Measurements from ENCODE around the gene CPSF7.
"Not testable (repeated sequence)": the region's sequence is repeated elsewhere in the genome, so short reads cannot be mapped to it uniquely, and the experiment has no call there.

The CPSF7 gene

DNA sequence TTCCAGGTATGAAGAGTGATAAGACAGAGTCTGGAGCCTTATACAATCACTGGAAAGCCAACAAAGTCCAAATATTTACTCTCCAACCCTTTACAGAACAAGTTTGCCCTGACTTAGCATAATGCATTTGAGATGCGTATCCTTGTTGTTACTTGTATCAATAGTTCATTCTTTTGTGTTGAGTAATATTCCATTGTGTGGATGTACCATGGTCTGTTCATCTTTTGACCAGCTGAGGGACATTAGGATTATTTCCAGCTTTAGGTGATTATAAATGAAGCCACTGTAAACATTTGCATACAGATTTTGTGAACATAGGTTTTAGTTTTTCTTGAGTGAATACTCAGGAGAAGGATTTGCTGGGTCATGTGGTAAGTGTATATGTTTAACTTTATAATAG lies 9.8 kb upstream of the CPSF7 start:
- no peak for DNase-seq (ENCODE audit: low read depth in 2 of 2)

DNA sequence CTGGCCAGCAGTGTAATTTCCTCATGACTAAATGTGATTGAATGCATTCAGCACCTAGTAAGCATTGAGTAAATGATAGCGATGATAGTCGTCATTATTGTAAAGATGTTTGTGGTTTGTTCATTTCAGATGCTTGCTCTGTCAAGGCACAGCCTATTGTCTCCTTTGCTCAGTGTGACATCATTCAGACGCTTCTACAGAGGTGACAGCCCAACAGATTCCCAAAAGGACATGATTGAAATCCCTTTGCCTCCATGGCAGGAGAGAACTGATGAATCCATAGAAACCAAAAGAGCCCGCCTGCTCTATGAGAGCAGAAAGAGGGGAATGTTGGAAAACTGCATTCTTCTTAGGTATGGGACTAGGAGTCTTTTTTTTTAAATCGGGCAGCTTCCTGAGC lies 7.7 kb upstream of the CPSF7 start:
- DNase-seq (ENCODE audit: low read depth in 2 of 2): no peak

DNA sequence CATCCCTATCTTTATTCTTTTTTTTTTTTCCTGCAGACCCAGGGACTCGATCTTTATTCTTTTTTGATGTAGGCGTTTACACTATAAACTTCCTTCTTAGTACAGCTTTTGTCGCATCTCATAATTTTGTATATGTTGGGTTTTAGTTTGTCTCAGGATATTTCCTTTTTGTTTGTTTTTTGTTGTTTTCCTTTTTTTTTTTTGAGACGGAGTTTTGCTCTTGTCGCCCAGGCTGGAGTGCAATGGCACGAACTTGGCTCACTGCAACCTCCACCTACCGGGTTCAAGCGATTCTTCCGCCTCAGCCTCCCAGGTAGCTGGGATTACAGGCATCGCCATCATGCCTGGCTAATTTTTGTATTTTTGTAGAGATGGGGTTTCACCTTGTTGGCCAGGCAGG lies 1.1 kb upstream of the CPSF7 start:
- not testable (repeated sequence) for DNase-seq (ENCODE audit: low read depth in 2 of 2)

DNA sequence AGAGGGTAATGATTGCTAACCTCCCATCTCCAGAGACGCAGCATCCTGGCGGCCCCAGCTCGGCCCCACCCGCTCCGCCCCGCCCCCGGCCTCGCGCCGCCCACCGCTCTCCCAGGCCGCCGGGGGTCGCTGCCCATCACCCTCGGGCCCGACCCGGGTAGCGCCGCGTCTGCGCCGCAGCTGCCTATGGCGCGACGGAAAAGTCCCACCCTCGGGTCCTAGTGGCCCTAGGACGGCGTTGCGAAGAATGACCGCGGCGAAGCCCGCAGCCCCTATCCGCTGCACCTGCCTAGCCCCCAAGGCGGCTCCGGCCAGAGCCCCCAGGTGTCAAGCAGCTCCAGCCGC lies 457 bp downstream of the CPSF7 start:
- DNase-seq (ENCODE audit: low read depth in 2 of 2): peak; percentile 13 to 50

DNA sequence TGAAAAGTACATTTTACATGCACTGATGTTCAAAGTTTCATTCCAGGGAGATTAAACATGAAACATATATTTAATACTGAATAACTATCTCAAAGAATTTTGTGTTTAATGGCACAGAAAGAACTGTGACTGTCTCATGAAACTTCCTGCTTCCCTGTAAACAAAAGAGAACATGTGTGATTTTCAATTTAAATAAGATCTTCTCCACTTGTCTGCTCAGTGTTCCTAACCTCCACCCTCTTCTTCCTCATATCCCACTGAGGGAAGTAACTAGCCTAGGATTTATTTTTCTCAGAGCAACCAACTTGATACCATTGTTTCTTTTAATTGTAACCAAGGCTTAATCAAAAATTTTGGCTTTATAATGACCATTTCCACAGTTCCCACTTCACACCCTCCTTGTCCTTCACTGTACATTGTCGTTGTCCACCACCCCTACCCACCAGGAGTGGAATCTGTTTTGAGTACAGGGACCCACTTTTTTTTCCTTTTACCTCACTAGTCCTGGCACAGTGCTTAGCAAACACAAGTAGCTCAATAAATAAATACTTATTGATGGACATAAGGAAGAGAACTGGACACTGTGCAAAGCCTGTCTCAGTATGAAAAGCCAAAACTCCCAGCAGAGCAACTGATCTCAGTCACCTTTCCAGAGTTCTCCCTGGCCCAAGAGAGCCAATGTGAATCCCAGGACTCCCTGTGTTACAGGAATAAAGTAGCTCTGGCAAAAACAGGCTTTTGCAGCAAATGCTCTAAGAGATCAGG lies 4.2 kb downstream of the CPSF7 start:
- no peak for DNase-seq (ENCODE audit: low read depth in 2 of 2)

DNA sequence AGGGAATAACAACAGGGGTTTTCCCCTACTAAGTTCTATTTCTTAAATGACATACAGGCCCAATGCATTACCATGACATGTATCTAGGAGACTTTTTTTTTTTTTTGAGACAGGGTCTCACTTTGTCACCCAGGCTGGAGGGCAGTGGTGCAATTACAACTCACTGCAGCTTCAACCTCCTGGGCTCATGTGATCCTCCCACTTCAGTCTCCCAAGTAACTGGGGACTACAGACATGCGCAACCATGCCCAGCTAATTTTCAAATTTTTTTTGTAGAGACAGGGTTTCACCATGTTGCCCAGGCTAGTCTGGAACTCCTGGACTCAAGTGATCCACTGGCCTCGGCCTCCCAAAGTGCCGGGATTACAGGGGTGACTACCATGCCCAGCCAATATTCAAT lies 7.5 kb downstream of the CPSF7 start:
- DNase-seq (ENCODE audit: low read depth in 2 of 2): no peak

DNA sequence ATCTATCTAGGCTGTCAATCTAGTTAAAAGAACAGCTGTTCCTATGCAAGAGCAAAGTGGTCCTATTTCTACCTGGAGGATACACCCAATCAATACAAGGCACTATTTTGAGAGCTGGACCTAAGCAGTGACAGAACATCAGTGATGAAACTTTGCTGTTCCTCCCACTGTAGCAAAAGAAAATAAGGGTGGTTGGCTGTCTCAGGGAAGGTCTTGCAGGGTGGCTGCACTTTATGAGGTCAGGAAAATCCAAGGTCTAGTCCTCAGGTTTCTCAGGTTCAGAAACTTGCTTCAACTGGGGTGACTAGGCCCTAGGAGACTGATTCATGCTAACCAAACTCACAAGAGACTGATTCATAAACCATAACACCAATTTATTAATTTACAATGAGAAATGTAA lies 11.6 kb downstream of the CPSF7 start:
- no peak for DNase-seq (ENCODE audit: low read depth in 2 of 2)

DNA sequence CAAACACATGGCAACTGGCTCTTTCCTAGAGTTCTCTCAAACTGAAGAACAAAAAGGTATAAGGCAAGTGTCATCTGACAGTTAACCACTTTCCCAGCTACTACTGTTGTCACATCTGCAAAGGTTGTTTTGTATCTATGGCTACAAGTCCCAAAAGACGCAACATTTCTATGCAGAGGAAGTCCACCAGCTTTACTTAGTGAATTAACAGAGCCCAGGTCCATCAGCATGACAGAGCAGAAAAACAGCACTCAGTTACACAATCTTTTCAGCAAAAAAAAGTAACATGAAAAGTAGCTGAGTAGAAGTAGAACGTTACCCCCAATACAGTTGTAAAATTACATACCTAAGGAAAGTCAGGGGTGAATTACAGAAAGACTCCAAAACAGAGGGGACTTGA lies 12.1 kb downstream of the CPSF7 start:
- no peak for DNase-seq (ENCODE audit: low read depth in 2 of 2)

DNA sequence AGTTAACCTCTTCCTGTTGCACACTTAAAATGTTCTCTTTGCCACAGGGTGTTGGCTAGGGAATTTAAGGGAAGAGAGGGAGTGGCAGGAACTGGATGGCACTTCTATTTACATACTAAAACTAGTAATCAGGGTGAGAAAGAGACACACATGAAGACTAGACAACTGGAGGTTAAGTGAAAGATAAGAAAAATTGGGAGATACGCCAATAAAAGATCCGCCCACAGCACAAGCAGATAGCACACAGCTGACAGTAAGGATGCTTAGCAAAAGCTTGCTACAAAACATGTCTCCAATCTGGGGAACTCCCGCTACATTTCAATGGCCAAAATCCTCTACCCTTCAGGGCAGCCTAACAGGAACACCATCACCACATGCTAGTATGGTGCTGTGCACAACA lies 12.8 kb downstream of the CPSF7 start:
- no peak for DNase-seq (ENCODE audit: low read depth in 2 of 2)

DNA sequence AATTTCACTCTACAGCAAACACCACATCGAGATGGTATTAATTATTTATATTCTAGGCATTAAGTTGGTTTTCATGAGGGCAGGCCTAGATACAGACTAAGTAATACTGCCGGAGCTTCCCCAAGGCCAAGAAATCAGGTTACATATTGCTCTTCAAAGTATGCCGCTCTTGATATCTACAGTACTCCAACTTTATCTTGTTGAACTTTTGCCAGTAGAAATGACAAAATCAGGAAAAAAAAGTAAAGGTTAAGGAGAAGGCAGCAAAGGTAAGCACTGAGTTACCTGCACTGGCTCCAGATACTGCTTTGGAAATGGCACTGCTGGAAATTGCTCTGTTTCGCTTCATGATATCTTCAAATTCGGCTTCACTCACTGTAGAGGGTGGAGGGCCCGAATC lies 14.4 kb downstream of the CPSF7 start:
- no peak for DNase-seq (ENCODE audit: low read depth in 2 of 2)

DNA sequence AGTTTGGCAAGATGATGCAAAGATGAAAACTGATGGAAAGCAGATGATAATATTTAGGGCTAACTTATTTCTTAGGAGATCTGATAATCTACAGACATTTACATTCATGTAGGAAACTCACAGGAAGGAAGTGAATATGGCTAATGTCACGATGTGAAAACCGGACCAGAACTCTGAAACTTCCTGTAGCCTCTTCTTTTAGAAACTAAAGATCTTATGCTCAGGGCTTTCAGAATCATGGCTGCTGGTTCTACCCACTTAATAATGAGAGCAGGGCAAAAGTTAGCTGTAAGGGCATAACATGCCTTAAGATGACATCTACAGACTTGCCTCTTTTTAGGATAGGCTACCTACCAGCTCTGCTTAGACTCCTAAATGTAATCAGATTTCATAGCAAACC lies 15.2 kb downstream of the CPSF7 start:
- no peak for DNase-seq (ENCODE audit: low read depth in 2 of 2)

DNA sequence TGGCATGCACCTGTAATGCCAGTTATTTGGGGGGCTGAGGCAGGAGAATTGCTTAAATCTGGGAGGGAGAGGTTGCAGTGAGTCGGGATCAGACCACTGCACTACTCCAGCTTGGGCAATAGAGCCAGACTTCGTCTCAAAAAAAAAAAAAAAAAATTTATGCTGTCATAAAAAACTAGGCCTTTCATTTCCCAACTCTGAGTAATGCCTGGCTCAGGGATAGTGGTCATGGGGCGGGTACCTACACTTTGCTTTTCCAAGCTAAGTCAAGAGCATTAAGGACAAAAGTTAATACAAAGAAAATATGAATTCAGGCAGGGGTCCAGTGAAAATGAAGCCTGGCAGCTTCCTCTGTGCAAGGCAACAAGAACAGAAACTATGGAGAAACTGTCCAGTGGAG lies 16.3 kb downstream of the CPSF7 start:
- no peak for DNase-seq (ENCODE audit: low read depth in 2 of 2)

DNA sequence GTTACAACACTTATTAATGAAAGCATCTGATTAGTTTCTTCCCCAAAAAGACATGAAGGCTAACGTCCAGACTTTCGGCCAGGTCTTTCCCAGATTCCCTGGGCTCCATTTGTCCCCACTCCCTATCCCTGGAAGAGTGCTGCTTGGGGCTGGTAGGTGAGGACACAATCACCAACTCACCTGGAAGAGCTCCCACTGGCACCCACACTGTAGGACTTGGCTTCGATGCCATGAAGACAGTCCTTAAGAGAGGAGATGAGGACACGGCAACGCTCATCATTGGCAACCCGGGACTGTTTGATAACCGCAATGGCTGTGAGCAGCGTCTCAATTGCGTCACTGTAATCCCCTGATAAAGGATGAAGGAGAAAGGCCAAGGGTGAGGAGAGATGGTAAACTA lies 18.2 kb downstream of the CPSF7 start:
- no peak for DNase-seq (ENCODE audit: low read depth in 2 of 2)

DNA sequence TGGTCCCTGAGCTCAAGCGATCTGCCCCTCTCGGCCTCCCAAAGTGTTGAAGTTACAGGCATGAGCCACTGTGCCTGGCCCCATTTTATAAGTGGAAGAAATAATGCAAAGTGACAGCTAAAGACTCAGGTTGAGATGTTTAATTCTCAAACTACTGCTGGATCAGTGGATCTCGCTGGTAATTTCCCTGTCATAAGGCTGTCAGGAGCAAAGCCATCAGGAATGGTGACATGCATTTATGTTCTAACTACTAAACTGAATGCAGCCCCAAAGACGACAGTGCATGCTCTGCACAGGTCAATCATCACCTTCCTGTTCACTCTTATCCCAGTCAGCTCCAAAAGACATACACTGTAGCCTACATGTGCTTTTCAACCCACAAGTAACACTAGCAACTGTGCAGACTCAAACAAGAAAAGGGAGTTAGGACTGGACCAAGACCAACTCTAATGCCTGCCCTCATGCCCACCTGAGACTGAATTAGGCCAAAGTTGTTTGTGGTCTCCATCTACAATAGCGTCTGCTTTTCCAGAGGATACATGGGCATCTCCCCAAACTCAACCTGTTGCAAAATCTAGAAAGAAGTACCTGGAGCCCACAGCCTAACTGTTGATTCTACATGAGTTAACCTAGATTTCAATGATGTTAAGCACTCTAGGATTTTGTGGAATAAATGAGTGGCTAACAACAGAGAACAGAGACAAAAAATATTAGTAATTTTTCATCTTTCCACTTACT lies 22.6 kb downstream of the CPSF7 start:
- no peak for DNase-seq (ENCODE audit: low read depth in 2 of 2)

DNA sequence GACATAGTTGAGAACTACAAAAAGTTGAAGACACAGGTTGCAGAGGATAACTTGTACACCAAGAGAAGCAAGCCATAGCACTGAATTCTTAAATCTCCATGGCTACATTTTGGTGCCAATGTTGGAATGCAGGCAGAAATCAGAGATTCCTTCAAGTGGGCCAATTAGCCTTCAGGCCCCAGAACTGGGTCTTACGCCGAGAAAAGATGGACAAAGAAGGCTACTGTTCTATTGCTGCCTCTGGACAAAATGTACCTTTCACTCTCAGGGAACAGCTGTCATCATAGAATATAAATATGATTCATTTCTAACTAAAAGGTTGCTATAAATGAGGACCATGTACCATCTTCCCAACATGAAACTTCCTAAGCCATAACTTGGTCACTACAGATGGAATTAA lies 23.7 kb downstream of the CPSF7 start:
- DNase-seq (ENCODE audit: low read depth in 2 of 2): no peak

DNA sequence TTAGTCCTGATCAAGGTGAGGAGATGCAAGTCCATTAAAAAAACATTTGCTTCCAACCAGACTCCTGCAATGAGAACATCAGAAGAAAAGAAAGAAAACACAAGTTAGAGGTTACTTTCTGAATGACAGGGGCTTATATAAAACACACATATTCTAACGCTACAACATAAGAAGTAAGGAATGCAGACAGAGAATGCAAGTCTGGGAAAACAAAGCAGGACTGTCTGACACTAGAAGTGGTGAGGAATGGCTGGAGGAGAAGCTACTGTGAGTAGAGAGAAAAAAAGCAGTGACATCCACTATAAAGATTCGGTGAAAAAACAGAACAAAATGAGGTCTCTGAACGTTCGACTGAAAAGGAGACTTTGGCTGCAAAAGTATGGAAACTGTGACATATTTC lies 25.1 kb downstream of the CPSF7 start:
- DNase-seq (ENCODE audit: low read depth in 2 of 2): no peak

DNA sequence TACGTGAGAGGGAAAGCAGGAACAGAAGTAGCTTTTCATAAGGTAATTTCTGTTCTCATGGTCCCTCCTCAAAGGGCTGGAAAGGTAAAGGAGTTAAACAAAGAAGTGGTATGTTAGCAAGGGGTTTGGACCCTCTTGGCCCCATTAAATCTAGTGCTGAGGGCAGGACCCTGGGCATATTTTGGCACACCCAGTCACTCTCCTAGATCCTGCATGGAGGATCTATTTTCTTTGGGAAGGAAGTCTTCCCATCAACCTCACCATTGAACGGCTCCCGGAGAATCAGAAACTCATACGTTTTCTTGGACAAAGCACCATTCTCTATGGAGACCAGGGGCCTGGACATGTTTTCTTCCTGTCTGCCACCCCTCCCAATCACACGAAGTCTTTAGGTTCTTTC lies 25.7 kb downstream of the CPSF7 start:
- DNase-seq (ENCODE audit: low read depth in 2 of 2): no peak

DNA sequence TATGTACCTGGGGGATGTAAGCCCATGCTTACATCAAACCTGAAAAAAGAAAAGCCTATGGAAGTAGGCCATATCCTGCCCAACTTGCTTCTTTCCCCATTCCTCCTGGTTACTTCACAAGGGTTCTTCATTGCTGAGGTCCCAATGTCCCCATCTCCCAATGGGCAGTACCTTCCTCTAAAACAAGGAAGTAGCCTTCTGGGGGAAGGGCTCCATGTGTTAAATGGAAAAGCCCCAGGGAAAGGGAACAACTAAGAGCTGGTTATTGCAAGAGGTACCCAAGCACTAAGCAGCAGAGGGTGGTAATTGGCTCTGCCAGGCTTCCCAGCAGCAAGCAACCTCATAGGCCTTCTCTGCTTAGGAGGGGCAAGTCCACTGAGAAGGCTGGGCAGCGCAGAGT lies 26.1 kb downstream of the CPSF7 start:
- DNase-seq (ENCODE audit: low read depth in 2 of 2): no peak

DNA sequence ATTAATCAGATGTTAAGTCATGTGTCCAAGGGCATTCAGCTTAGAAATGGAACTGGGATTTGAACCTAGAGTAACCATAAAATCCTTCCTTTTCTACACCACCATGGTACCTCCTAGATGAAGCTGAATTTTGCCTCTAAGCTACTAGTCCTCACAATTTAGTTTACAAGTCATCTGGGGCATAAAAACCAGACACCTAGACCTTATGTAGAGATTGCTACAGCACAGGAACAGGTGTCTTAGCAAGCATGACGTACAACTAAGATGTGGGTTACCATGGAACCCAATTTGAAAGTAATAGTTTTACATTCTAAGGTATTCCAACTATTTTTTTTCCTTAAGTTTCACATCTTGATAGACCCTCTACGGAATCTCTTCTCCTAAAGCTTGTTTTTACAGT lies 28.2 kb downstream of the CPSF7 start:
- DNase-seq (ENCODE audit: low read depth in 2 of 2): no peak

DNA sequence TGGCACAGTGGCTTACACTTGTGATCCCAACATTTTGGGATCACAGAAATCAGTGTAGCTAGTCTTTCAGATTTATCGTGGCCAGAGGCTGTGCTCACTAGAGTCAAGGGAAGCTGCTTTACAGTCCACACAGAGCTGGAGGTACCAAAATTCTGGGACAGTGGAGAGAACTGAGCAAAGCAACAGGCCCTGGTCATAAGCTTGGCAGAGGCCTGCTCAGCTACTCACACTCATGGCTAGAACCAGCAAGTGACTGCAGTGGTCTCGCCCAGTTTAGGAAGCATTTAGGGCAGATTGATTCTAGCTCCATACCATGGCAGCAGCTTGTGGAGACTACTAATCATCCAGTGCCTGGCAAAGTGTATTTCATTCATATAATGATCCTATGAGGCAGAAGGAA lies 28.6 kb downstream of the CPSF7 start:
- no peak for DNase-seq (ENCODE audit: low read depth in 2 of 2)

DNA sequence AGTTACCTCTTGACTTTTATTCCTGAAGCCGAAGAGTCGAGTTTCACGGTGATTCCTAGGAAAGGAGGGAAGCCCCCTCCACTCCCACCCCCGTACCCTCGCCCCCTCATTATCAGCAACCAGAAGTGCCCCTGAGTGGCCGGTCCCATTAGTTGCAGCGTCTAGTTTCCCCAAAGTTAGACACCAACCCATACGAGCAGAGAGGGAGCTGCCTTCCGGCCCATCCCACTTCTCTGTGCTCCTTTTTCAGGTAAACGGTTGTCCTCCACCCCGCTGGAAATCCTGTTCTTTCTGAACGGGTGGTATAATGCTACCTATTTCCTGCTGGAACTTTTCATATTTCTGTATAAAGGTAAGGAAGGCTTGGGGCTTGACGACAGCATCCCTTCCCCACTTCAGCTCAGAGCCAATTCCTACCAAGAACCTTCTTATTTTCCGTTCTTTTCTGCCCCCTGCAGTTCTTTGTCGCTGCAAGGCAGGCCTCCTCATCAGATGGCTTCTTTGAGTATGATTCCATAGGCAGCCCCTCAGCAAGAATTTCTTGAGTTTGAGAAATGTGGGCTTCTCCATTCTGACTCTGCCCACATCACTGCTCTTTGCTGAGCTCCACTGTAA lies 36.7 kb downstream of the CPSF7 start:
- no peak for DNase-seq (ENCODE audit: low read depth in 2 of 2)

DNA sequence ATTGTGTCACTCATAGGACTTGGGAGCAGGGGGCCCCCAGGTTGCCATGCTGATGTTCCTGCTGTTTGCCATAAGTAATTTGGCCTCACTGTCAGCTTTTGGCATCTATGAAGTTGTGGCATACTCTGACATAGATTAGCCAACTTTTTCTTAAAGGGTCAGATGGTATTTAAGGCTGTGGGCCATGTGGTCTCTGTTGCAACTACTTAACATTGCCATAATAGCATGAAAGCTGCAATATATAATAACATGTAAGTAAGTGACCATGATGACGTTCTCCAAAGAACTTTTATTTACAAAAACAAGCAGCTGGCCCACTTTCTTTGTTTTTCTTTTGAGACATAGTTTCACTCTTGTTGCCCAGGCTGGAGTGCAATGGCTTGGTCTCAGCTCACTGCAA lies 39.6 kb downstream of the CPSF7 start:
- DNase-seq (ENCODE audit: low read depth in 2 of 2): no peak

Measured in stimulated activated CD8-positive, alpha-beta memory T cell treated with anti-CD3 and anti-CD28 coated beads, Interleukin-15, amount 100 ng/mL, for 4 hours (primary cell).